VCaP (cell line): ENCODE measurements around the gene TMEM94.

Experiments
- H3K27ac ChIP-seq: fragments of 450-650 bp; 2 replicates; pipeline ENCODE4 v1.5.1; 2017
- CTCF ChIP-seq: fragments of 450-650 bp; conservative IDR thresholded peaks from 2 replicates; pipeline ENCODE4 v1.5.1; 2017; ENCODE audit warnings: mild to moderate bottlenecking, moderate library complexity

Gene TMEM94

GRCh38 chr17:75481194-75482068 is 25.0 kb downstream of the TMEM94 start:
- TF ChIP-seq CTCF = no peak
- no peak overlapping the region for H3K27ac ChIP-seq

- no peak overlapping the region for H3K27ac ChIP-seq
- no peak for TF ChIP-seq CTCF
Observed at GRCh38 chr17:75482098-75482942, 25.9 kb downstream of the TMEM94 start.

- H3K27ac ChIP-seq = no peak overlapping the region
- TF ChIP-seq CTCF = no peak
Observed at GRCh38 chr17:75485688-75486087, 29.3 kb downstream of the TMEM94 start.

- no peak overlapping the region for H3K27ac ChIP-seq
- no peak for TF ChIP-seq CTCF
Observed at GRCh38 chr17:75486151-75486550, 29.7 kb downstream of the TMEM94 start.

- no peak overlapping the region for H3K27ac ChIP-seq
- TF ChIP-seq CTCF = no peak
Observed at GRCh38 chr17:75486951-75487350, 30.5 kb downstream of the TMEM94 start.

- TF ChIP-seq CTCF = no peak
- H3K27ac ChIP-seq = no peak overlapping the region
Observed at GRCh38 chr17:75487351-75488070, 31.1 kb downstream of the TMEM94 start.
